Smooth muscle cell (in vitro differentiated cells): ENCODE measurements around the gene MICOS13. TPM values are rescaled to one million over a fixed set of nuclear protein-coding genes. Genes with fewer than 3 reads are reported as not detected.

ENCODE experiments used
- DNase-seq: peaks from one replicate; lab custom pipeline; 2025; ENCODE audit not compliant: unreplicated experiment; lab: John Stamatoyannopoulos, UW
- H2AFZ ChIP-seq: fragments of 200-600 bp; sonication (generic); 2 replicates; pipeline ENCODE4 v1.6.0; 2016; ENCODE audit warnings: antibody characterized with exemption, low read depth, mild to moderate bottlenecking
- H3F3A ChIP-seq: fragments of 200-600 bp; sonication (generic); 2 replicates; pipeline ENCODE4 v1.6.0; 2017; ENCODE audit warnings: antibody characterized with exemption, low read depth
- H3K27ac ChIP-seq: fragments of 200-600 bp; sonication (generic); 2 replicates; pipeline ENCODE4 v1.5.1; 2016; ENCODE audit warnings: low read depth, mild to moderate bottlenecking
- H3K27me3 ChIP-seq: fragments of 200-600 bp; sonication (generic); 2 replicates; pipeline ENCODE4 v1.6.1; 2016; ENCODE audit warnings: low read depth, mild to moderate bottlenecking
- H3K36me3 ChIP-seq: fragments of 200-600 bp; sonication (generic); 2 replicates; pipeline ENCODE4 v1.5.1; 2016; ENCODE audit warnings: low read depth
- H3K4me1 ChIP-seq: fragments of 200-600 bp; sonication (generic); 2 replicates; pipeline ENCODE4 v1.5.1; 2016; ENCODE audit warnings: low read depth
- H3K4me2 ChIP-seq: fragments of 200-600 bp; sonication (generic); 2 replicates; pipeline ENCODE4 v1.6.0; 2016; ENCODE audit warnings: mild to moderate bottlenecking
- H3K4me3 ChIP-seq: fragments of 200-600 bp; sonication (generic); 2 replicates; pipeline ENCODE4 v1.5.1; 2016; ENCODE audit warnings: mild to moderate bottlenecking
- H3K79me2 ChIP-seq: fragments of 200-600 bp; sonication (generic); 2 replicates; pipeline ENCODE4 v1.6.0; 2016; ENCODE audit warnings: low read depth, mild to moderate bottlenecking
- H3K9ac ChIP-seq: fragments of 200-600 bp; sonication (generic); 2 replicates; pipeline ENCODE4 v1.6.0; 2016; ENCODE audit warnings: low read depth
- H3K9me3 ChIP-seq: fragments of 200-600 bp; sonication (generic); replicated peaks from 2 replicates; pipeline ENCODE4 v1.5.1; 2016; ENCODE audit warnings: low read depth
- H4K20me1 ChIP-seq: fragments of 200-600 bp; sonication (generic); 2 replicates; pipeline ENCODE4 v1.6.0; 2016; ENCODE audit warnings: low read depth
- CTCF ChIP-seq: fragments of 200-600 bp; sonication (generic); IDR thresholded peaks from 2 replicates; pipeline ENCODE4 v1.5.1; 2017; ENCODE audit warnings: borderline replicate concordance, mild to moderate bottlenecking, antibody characterized with exemption; ENCODE audit not compliant: insufficient read depth, poor library complexity, severe bottlenecking
- WGBS: methylation state at CpG from one replicate; pipeline ENCODE4 v1.1.7; 2016; ENCODE audit warnings: low lambda C conversion rate; 5-methylcytosine and 5-hydroxymethylcytosine counted together
- polyA plus RNA-seq: library from polyadenylated mRNA; unstranded; fragments of >200 nt; fragmentation: Nextera tagmentation; extraction: Ambion mirVana; gene quantifications from 2 replicates; pipeline ENCODE4 v1.2.1, GENCODE V29; 2016
- total RNA-seq: library from RNA; depleted of rRNA; stranded (reverse); fragments of >200 nt; gene quantifications from 2 replicates; pipeline ENCODE4 v1.2.3, GENCODE V29; 2014

MICOS13 gene
- total and polyA plus RNA-seq, 2 experiments from 2014 or later = 45.2 to 151 TPM

- WGBS = 96% methylated on average over 22 of the region's 22 CpGs
- no peaks in the 10 kb centered on the region for H3K4me1 ChIP-seq
Measured at GRCh38 chr19:5678071-5678718, 2.1 kb downstream of the MICOS13 start.

GRCh38 chr19:5677580-5677979 is 2.7 kb downstream of the MICOS13 start:
- H3K4me1 ChIP-seq = no peaks in the 10 kb centered on the region
- no peaks in the 10 kb centered on the region for H3K27me3 ChIP-seq
- H3K9me3 ChIP-seq = no peaks in the 10 kb centered on the region
- no peak overlapping the region for H2AFZ ChIP-seq
- H3K79me2 ChIP-seq = peaks cover 10% of the 10 kb centered on the region
- H3F3A ChIP-seq = no peaks in the 10 kb centered on the region
- no peak overlapping the region for H3K4me2 ChIP-seq
- no peak overlapping the region for H3K27ac ChIP-seq
- no peak overlapping the region for H3K9ac ChIP-seq
- TF ChIP-seq CTCF = no peak
- no peak for DNase-seq
- 93% methylated on average over 9 of the region's 9 CpGs for WGBS
- H3K36me3 ChIP-seq = no peaks in the 10 kb centered on the region
- H3K4me3 ChIP-seq = no peak overlapping the region
- no peaks in the 10 kb centered on the region for H4K20me1 ChIP-seq

More at GRCh38 chr19:5678071-5678718, 2.1 kb downstream of the MICOS13 start:
- no peaks in the 10 kb centered on the region for H3F3A ChIP-seq
- H3K27ac ChIP-seq = no peak overlapping the region
- no peak for TF ChIP-seq CTCF
- no peak overlapping the region for H3K4me2 ChIP-seq
- DNase-seq = no peak
- no peak overlapping the region for H3K9ac ChIP-seq
- H3K4me3 ChIP-seq = no peak overlapping the region
- peaks cover 10% of the 10 kb centered on the region for H3K79me2 ChIP-seq
- H3K9me3 ChIP-seq = no peaks in the 10 kb centered on the region
- no peaks in the 10 kb centered on the region for H3K36me3 ChIP-seq
- no peak overlapping the region for H2AFZ ChIP-seq
- no peaks in the 10 kb centered on the region for H3K27me3 ChIP-seq
- no peaks in the 10 kb centered on the region for H4K20me1 ChIP-seq

- Histone ChIP-seq H3K9ac (no peak overlapping the region), H4K20me1 (no peaks in the 10 kb centered on the region), H3K27ac (no peak overlapping the region), H3K9me3 (no peaks in the 10 kb centered on the region), H2AFZ (no peak overlapping the region), H3K36me3 (no peaks in the 10 kb centered on the region), H3K4me3 (no peak overlapping the region), H3K4me2 (no peak overlapping the region), H3K4me1 (no peaks in the 10 kb centered on the region), H3K79me2 (peaks cover 10% of the 10 kb centered on the region), H3K27me3 (no peaks in the 10 kb centered on the region), H3F3A (no peaks in the 10 kb centered on the region)
- no peak for DNase-seq
- no peak for TF ChIP-seq CTCF
- 96% methylated on average over 10 of the region's 10 CpGs for WGBS
Measured at GRCh38 chr19:5677136-5677535, 3.2 kb downstream of the MICOS13 start.

GRCh38 chr19:5676772-5677105 is 3.6 kb downstream of the MICOS13 start:
- no peak overlapping the region for H3K9ac ChIP-seq
- H4K20me1 ChIP-seq = no peaks in the 10 kb centered on the region

More at GRCh38 chr19:5676772-5677105, 3.6 kb downstream of the MICOS13 start:
- Histone ChIP-seq H2AFZ (no peak overlapping the region), H3F3A (no peaks in the 10 kb centered on the region), H3K4me2 (no peak overlapping the region), H3K4me1 (no peaks in the 10 kb centered on the region), H3K4me3 (no peak overlapping the region), H3K36me3 (no peaks in the 10 kb centered on the region), H3K27me3 (no peaks in the 10 kb centered on the region), H3K27ac (no peak overlapping the region), H3K79me2 (peaks cover 10% of the 10 kb centered on the region), H3K9me3 (no peaks in the 10 kb centered on the region)
- DNase-seq = no peak
- TF ChIP-seq CTCF = no peak
- 92% methylated on average over 12 of the region's 13 CpGs for WGBS
